K562 (cell line): ENCODE data around the gene CACYBP. TPM values are rescaled to one million over a fixed set of nuclear protein-coding genes. Genes with fewer than 3 reads are reported as not detected.

Experiments used
- CEBPZ ChIP-seq: fragments of 150-350 bp; IDR thresholded peaks from 2 replicates; pipeline ENCODE4 v1.6.1; 2014; ENCODE audit warnings: low read depth, mild to moderate bottlenecking, low read length, borderline replicate concordance
- E4F1 ChIP-seq: fragments of 250-450 bp; sonication (Bioruptor Pico); IDR thresholded peaks from 2 replicates; pipeline ENCODE4 v1.5.0; 2021; ENCODE audit warnings: mild to moderate bottlenecking, borderline replicate concordance
- GATAD2A ChIP-seq: fragments of 450-650 bp; IDR thresholded peaks from 2 replicates; pipeline ENCODE4 v1.6.1; 2017
- MTA1 ChIP-seq: fragments of 450-650 bp; IDR thresholded peaks from 2 replicates; pipeline ENCODE4 v1.6.1; 2017; ENCODE audit warnings: borderline replicate concordance
- PKNOX1 ChIP-seq: fragments of 450-650 bp; IDR thresholded peaks from 2 replicates; pipeline ENCODE4 v1.6.1; 2016
- TRIM25 ChIP-seq: fragments of 450-650 bp; IDR thresholded peaks from 2 replicates; pipeline ENCODE4 v1.7.0; 2016; ENCODE audit warnings: borderline replicate concordance
- UBTF ChIP-seq, 2 experiments: IDR thresholded peaks; 2 replicates each; pipeline ENCODE4 v1.6.1; 2012; ENCODE audit warnings: improper control_type of control experiment in 2 of 2, low read depth in 2 of 2, low read length in 2 of 2, borderline replicate concordance in 1 of 2
- ZFP91 ChIP-seq: sonication (generic); formaldehyde crosslinking; IDR thresholded peaks from 2 replicates; pipeline ENCODE4 v1.8.0; 2022; ENCODE audit warnings: mild to moderate bottlenecking, missing genetic modification reagents
- ZNF124 ChIP-seq: sonication (generic); formaldehyde crosslinking; IDR thresholded peaks from 2 replicates; pipeline ENCODE4 v1.8.1; 2022; ENCODE audit warnings: missing genetic modification reagents
- ZNF583 ChIP-seq: fragments of 250-450 bp; sonication (Bioruptor Pico); IDR thresholded peaks from 2 replicates; pipeline ENCODE4 v1.4.0; 2020
- polyA plus RNA-seq, 8 experiments: library from polyadenylated mRNA; depleted of rRNA in 4 of 8; stranded (reverse) in 5 of 8; unstranded in 3 of 8; fragments of >200 nt; fragmentation: Nextera tagmentation in 2 of 8; fragmentation: Illumina TruSeq in 1 of 8; extraction: Ambion mirVana in 2 of 8; extraction: Trizol in 1 of 8; gene quantifications; 2 replicates each; pipeline versions ENCODE4 v1.2.1 to v1.2.3, GENCODE V29; 2011 to 2014; ENCODE audit warnings: inconsistent platforms in 1 of 8, missing spikeins in 1 of 8
- total RNA-seq, 7 experiments: library from RNA; depleted of rRNA in 6 of 7; stranded (reverse); fragments of >200 nt in 6 of 7; fragmentation: Illumina TruSeq in 2 of 7; extraction: Trizol in 2 of 7; gene quantifications; 2 replicates each; pipeline versions ENCODE4 v1.2.1 to v1.2.3, GENCODE V29; 2011 to 2021; ENCODE audit warnings: low replicate concordance in 1 of 7

Gene CACYBP
- total and polyA plus RNA-seq, 9 of the 15 experiments (the other 6 are each of a cell fraction or from before 2014, with no cell fraction given), result 147 to 1,576 (median 488) TPM

- TF ChIP-seq ZFP91 (no peak), E4F1 (no peak), ZNF124 (CRISPR knock-in tag) (no peak), PKNOX1 (peak; percentile 42), UBTF (IDR thresholded peaks at IDR 0.05; ENCODE audit: borderline replicate concordance in 1 of 2, low read depth in 2 of 2, low read length in 2 of 2) (no peak), CEBPZ (no peak), ZNF583 (no peak), GATAD2A (no peak), TRIM25 (no peak), MTA1 (no peak)
Measured at GRCh38 chr1:174963529-174964125, 36.1 kb upstream of the CACYBP start (continued).
